NCI-H69 (cell line): ENCODE results near the gene OR5K2.

ENCODE experiments used
- DNase-seq: peaks from one replicate; lab custom pipeline; 2025; lab: John Stamatoyannopoulos, UW

Gene OR5K2

DNA sequence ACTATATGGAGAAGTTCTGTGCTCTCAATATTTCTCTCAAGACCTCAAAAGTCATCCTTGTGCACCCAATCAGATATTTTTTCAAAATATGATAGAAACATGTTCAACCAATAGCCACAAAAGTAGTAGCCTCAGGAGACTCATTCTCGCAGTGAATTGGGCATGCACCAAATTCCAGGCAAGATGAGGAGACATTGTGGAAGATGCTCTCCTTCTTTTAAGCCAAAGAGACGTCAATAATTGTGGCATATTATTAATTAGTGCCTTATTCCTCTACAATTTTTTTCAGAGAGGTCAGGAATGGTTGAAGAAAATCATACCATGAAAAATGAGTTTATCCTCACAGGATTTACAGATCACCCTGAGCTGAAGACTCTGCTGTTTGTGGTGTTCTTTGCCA lies at the start of gene OR5K2:
TSS of gene OR5K2 (plus strand) at position 301 of the 400 bp plus-strand sequence. CDS start at position 301, 0 bp downstream.
- no peak for DNase-seq

DNA sequence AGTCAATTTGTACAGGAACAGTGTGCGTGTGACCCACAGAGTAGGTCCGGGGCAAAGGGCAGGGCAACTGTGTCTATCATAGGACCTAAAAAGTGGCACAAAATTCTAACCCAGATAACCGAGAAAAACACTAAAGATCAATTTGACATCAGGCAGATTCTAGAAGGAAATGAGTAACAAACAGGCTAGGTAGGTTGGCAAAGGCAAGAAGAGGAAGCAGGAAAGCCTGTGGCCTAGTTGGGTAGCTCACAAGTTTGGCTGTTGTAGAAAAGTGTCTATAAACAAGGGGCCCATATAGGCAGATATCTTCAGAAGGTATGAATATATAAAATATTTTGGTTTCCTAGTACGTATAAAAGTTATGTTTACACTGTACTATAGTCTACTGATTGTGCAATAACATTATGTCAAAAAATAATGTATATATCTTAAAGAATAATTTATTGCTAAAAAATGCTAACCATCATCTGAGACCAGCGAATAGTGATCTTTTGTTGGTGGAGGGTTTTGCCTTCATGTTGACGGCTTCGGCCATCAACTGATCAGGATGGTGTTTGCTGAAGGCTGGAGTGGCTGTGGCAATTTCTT lies 47.8 kb upstream of the OR5K2 start:
- DNase-seq = no peak

DNA sequence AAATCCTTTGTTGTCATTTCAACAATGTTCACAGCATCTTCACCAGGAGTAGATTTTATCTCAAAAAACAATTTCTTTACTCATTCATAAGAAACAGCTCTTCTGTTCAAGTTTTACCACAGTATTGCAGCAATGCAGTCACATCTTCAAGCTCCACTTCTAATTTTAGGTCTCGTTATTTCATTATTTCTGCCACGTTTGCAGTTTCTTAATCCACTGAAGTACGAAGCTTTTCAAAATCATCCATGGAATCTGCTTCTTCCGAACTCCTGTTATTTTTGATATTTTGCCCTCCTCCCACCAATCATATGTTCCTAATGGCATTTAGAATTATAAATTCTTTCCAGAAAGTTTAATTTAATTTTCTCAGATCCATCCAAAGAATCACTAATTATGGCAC lies 47.1 kb upstream of the OR5K2 start:
- DNase-seq = no peak

DNA sequence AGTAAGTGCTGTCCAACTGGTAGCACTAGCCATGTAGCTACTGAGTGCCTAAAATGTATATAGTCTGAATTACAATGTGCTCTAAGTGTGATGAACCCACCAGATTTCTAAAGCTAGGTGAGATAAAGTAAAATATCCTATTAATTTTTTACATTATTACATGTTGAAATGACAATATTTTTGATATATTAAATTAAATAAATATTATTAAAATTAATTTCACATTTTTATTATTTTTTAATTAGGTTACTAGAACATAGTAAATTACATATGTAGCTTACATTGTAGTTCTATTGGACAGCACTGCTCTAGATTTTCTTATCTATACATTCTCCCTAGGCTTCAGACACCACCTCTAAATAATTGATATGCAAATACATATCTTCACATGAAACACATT lies 43.7 kb upstream of the OR5K2 start:
- no peak for DNase-seq

DNA sequence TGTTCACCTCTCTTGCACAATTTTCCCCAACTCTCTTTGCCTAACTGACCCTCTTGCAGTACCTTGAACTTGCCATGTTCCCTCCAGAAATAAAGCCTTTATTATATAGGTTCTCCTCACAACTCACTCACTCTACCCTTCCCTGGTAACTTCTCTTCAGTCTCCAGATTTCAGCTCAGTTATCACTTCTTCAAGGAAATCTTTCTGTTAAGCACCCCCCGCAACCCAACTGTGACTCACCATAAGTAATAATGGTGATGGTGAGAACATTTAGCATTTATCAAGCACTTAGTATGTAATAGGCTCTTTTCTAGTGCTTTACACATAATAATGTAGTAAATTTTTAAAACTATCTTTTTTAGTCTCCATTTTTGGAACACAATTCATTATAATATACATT lies 42.6 kb upstream of the OR5K2 start:
- DNase-seq = no peak

DNA sequence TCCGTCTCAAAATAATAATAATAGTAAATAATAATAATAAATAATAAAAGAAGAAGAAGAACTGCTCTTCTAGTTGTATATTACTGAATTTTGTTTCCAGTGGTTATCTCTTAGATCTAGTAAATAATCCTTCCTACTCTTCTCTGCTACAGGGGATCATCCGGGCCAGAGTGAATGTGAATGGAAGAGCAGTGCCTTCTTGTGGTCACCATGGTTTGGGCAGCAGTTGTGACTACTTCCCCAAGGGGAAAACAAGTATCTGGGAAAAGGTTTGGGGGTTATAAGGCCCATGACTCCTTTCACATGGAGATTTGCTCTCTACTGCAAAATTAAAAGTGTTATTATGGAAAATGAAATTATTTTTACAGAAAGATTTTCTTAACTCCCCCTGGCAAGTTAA lies 39.9 kb upstream of the OR5K2 start:
- no peak for DNase-seq

DNA sequence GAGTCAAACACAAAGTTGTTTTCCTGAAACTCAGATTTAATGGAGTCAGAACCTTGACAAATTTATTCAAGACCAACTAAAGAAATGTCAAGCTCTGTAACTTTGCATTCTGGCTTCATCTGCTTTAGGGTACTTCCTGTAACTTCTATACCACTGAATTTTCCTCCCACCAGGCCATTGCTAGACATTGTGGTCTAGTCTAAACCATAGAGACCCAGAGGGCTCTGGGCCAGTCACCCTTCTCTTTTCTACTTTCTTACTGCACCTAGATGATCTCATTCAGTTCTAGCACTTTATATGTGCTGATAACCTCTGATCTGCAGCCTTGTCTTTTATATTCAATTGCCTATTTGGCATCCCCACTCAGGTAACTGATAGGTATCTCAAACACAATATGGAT lies 37.3 kb upstream of the OR5K2 start:
- DNase-seq = no peak

DNA sequence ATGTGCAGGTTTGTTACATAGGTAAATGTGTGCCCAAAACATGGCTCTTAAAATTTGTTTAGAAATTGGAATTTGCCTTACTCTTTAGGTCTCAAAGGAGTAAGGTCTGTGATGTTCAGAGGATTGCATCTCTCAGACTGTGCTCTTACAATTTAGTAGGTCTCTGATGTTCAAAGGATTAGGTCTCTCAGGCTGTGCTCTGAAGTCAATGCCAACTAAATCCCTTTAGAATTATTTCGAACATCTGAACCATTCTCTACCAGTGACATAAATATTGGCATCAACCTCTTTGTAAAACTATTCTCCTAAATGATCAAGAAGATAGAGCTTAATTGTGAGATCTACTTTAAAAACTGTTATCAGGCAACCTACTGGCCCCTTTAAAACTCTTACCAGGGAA lies 34.6 kb upstream of the OR5K2 start, which contains the start of gene OR5K1:
TSS of gene OR5K1 (plus strand) at position 301 of the 400 bp plus-strand sequence. CDS start 6,376 bp downstream, outside the sequence.
- DNase-seq = no peak

DNA sequence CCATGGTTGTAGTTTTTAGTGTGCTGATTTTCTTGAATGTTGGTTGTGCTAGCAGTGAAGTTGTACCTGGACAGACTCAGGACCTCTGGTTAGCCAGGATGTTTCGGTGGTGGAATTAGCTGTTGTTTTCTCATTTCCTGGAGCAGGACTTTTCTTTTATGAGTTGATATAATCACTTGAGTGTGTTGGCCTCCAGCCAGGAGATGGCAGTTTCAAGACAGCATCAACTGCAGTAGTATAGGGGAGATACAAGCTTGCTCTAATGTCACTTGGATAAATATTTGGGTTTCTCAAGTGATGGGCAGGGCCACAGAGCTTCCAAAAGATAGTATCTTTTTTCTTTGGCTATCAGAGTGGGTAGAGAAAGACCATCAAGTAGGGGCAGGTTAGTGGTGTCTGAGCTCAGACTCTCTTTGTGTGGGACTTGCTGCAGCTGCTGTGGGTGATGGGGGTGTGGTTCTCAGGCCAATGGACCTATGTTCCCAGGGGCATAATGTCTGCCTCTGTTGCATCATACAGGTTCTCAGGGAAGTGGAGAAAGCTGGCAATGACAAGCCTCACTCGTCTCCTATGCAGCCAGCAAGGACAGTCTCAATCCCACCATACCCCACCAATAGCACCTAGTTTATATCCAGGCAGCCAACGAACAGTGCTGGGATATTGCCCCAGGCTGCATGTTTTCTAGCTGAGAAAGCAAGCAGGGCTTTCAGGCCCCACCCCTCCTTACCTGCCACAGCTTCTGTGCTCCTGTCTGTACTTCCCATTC lies 14.6 kb upstream of the OR5K2 start:
- DNase-seq = peak; percentile 17

DNA sequence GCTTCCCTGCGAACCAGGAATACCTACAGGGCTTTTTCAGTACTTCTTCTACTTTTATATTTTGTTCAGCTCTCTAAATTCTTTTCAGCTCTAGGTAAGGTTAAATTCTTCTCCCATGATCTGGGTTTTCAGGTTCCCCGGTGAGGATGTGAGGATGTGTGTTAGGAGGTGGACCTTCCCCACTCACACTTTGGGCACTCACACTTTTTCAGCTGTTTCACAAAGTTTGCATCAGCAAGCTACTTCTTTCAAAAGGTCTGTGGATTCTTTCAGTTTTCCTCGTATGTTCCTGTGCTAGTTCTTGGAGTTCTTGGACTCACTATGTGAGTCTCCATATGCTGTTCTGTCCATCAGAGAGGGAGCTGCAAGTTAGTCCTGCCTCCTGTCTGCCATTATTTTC lies 13.9 kb upstream of the OR5K2 start:
- DNase-seq = no peak

DNA sequence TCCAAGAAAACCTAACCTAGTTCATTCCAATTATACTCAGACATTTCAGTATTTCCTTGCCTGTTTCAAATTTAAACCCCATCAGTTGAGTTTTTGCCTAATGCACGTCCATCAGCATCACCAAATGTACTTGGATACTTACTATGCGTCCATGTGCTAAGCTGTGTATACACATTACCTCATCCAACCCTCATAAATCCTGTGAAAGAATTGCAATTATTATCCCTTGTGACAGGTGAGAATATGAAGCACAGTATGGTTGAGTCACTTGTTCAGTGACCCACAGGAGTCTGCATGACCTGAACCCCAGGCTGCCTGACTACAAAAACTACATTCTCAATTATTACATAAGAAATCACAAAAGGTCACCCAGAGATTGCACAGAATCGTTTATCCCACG lies 2.5 kb downstream of the OR5K2 start:
- peak; percentile 86 for DNase-seq

DNA sequence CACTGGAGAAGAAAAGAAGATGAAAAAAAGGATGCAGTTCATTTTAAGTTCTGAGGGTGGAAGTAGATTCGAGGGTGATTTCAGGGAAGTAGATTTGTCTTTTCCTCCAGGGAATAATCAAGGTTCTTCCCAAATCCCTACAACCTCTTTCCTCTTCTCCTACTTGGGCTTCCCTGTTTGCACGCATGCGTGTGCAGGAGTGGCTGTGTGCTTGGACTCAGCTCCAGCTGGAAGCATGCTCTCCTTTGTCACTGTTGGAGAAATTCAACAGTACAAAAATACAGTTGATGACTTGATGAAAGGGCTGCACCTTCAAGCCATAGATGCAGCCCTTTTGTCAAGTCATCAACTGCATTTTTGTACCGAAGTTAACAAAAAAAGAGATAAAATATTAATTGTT lies 3.8 kb downstream of the OR5K2 start:
- peak; percentile 3 for DNase-seq

DNA sequence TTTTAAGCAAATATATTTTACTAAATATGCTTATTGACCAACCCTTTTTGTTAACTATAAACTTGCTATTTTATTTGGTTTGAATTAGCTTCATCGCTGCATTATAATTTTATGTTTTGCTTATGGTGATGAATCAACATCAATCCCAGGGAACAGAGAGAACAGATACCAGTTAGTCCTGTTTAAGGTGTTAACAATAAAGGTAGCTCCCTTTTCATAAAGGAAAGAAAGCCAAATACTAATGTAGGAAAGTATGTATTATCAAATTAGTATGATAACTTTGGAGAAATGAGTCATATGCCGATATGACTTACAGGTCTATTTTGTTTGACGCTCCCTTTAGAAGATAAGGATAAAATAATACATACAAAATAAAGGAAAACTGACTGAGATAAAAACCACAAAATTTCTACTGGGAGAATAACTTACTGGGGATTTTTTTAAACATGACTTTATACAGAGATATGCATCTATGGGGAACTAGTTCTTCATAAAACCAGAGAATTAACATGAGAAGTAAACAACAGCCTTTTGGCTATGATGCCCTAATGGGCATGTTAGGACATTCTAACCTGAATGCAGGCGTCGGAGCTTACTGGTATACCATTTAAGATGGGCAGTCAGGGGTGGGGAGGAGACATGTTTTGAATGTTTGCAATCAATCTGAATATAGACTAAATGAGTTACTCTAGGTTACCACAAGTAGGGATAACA lies 4.5 kb downstream of the OR5K2 start:
- DNase-seq = no peak

DNA sequence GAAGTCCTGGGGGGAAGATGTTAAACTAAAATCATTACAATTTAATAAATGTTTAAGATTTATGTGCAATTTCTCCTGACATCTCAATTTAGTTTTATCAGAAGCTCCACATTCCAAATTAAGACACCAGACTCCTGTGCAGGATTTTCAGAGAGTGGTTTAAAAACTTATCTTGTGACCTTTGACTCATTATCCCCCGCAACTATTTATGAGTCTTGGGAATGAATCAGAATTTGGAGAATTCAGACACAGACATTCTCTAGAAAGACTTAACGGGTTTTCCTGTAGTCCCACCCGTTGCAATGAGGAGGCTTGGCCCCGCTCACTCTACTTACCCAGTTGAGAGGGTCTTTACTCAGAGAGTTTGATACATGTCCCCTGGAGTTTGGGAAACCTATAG lies 7.1 kb downstream of the OR5K2 start:
- no peak for DNase-seq

DNA sequence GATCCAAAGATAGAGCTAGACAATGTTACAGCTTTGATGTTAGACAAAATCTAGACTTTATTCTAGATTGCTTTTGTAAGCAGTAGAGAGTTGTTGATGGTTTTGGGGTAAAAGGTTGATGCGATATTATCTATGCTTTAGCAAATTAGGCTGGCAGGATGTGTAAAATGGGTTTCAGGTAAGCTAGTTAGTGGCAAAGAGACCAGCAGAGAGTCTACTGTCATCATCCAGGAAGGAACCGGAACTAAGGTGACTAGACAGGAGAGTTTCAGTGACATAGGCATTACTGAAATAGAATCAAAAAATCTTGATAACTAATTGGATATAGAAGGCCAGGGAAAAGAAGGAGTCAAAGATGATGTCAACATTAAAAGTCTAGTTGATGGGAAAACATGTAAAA lies 11.1 kb downstream of the OR5K2 start:
- DNase-seq = no peak

DNA sequence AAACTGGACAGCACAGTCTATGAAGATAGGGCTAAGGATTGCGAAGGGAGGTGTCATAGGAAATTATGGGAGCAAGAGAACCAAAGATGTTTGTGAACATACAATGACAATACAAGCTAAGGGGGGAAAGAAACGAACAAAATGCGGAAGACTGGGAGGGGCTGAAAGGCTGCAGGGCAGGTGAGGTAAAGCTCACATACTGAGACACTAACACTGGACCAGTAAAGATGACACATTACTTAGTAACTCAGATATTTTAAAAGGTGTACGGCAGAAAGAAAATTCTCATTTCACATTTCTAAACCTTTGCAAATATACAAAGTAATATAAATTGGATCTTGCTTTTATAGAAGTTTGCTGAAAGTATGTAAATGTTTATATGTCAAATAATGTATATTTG lies 15.1 kb downstream of the OR5K2 start:
- DNase-seq = no peak

DNA sequence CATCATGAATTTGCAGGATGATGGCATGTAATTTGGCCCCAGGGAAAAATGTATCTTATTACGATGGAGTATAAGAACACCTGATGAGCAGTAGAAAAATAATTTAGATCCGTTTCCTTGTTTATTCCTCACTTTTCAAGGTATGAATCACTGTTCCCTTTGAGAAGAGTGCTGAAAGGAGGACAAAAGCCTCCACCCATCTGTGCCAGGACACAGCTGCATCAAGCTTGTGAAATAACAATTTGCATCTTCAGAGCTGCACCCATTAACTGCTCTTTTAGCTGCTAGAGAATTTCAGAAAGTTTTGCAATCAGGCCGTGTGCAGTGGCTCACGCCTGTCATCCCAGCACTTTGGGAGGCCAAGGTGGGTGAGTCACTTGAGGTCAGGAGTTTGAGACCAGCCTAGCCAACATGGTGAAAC lies 15.6 kb downstream of the OR5K2 start:
- peak; percentile 46 for DNase-seq

DNA sequence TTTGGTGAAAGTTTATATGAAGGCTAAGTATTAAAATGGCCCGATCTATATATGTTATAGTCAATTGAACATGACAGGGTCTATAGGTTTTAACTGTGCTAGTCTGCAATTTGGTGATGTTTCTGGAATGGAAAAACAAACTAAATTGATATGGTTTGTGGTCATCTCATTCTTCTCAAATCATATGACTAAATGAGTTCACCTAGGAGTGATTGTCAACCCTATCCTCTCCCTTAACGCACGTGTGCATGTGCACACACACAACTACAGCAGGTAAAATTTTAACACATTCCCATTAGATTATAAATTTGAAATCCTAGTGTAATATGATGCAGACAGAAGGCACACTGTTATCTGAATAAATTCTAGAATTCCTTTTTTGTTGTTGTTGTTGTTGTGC lies 16.3 kb downstream of the OR5K2 start:
- no peak for DNase-seq

DNA sequence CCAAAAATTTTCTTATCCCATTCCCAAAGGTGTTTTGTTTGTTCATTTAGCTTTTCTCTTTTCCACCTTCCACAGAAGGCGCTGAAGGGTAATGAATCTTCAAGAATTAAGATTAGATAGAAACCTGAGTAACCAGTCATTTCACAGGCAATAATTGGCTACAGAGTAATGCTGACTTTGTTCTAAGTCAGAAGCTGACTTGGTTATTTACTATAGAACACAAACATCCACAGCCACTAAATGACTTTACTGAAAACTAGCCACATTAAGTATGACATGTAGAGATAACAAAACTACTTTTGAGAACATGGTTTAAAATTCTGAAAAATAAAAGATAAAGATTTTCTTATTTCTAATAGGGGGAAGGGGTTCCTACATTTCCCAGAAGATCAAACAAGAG lies 17.5 kb downstream of the OR5K2 start:
- DNase-seq = no peak

DNA sequence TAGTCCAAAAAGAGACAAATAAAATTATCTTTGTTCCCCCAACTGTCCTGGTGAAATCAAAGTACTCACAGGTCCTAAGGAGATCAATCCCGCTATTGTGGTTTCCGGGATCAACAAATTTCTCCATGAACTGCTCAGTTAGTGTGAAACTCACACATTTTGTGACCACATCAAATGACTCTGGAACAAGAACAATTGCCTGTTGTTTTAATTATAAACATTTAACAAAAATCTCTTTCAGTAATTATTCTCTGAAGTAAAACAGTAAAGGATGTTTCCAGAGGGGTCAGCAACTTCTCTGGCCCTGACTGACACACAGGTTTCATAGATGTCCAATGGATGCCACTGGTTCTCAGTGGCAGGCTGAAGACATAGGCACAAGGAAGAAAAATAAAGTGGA lies 21.3 kb downstream of the OR5K2 start:
- DNase-seq = no peak

DNA sequence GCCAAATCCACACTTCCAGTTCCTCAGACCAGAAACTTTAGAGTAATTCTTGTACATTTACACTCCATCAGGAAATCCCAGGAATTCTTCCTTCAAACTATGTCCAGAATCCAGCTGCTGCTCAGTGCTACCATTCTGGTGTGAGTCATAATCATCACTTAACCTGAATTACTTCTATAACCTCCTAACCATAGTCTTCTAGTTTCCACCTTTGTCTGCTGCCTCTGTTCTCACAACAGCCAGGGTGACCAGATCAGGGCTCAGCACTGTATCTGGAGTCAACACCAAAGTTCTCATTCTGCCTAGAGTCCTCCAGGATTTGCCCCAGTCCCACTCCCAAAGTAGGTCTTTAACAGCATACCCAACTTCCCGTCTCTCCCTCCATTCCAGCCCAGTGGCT lies 21.9 kb downstream of the OR5K2 start:
- DNase-seq = no peak

DNA sequence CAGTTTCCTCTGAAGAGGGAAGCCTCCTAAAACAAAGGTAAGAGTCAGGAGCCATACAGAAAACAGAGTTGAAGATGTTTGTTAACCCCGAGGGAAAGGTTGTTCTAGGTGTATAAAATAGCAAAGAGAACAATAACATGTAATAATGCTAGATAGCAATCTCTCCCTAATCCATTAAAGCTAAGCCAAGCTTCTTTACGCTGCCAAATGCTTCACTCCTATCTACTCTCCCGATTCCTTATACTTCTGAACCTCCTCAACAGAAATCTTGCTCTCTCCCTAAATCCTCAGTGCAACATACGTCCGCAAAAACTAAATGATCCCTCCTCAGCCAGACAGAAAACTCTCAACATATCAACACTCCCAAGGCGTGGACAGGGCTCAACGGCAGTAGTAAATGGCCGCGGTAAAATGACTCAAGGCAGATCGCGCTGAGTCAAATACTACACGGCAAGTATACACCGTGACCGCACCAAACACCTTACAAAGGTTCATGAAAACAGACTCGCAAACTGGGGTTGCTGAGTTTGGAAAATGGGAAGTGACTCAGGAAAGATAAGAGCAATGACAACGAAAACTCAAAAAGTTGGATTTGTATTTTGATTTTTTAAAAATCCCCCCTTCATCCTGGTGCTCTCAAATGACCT lies 24.5 kb downstream of the OR5K2 start:
- DNase-seq = peak; percentile 53
